ENCODE data around the gene B2M.
"Not testable (repeated sequence)": the region's sequence is repeated elsewhere in the genome, so short reads cannot be mapped to it uniquely, and the experiment has no call there.

Gene B2M

GRCh38 chr15:44711096-44711742 is at the start of gene B2M, which contains the start of gene PATL2:
Gene B2M, plus strand, starts transcription at chr15:44711517. Its CDS starts 30 bp downstream, at chr15:44711547.
Gene PATL2, minus strand, starts transcription at chr15:44711323. Its CDS starts 34,833 bp downstream, at chr15:44676490.
- DNase-seq = peak; percentile 94 to 96

GRCh38 chr15:44661576-44661975 is 49.7 kb upstream of the B2M start:
- DNase-seq = no peak

DNA sequence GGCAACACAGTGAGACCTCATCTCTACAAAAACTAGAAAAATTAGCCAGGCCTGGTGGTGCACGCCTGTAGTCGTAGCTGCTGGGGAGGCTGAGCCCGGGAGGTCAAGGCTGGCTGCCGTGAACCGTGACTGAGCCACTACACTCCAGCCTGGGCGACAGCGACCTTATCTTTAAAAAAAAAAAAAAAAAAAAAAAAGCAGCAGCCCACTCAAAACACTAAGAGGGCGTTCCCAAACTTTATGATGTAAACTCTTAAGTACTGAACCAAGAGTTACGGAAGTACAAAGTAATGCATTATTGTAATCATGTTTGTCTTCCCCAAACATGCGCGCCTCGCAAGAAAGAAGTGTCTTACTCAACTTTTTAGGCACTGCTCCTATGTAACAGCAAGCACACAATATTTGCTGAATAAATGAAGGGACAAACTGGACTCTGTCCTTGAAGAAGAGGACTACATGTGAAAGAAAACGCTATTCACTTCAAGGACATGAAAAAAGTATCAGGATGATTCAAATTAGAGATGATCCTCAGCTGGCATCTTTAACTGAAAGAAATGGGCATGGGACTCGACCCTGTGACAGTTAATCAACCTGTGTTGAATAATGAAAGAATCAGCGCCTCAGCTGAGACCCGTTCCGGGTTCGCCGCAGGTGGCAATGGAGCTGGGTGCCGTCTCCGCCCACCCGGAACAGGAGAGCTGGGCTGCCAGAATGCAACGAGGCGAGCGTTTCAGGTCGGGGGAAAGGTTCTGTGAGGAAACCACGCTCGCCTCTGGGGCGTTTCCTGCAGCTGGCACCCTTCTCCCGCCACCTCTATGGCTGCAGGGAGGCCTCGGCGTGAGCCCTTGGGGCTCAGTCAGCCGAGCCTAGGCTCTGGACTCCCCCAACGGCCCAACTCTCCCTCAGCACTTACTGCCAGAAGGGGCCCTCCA is 48.6 kb upstream of the B2M start:
- peak; percentile 78 to 84 for DNase-seq

DNA sequence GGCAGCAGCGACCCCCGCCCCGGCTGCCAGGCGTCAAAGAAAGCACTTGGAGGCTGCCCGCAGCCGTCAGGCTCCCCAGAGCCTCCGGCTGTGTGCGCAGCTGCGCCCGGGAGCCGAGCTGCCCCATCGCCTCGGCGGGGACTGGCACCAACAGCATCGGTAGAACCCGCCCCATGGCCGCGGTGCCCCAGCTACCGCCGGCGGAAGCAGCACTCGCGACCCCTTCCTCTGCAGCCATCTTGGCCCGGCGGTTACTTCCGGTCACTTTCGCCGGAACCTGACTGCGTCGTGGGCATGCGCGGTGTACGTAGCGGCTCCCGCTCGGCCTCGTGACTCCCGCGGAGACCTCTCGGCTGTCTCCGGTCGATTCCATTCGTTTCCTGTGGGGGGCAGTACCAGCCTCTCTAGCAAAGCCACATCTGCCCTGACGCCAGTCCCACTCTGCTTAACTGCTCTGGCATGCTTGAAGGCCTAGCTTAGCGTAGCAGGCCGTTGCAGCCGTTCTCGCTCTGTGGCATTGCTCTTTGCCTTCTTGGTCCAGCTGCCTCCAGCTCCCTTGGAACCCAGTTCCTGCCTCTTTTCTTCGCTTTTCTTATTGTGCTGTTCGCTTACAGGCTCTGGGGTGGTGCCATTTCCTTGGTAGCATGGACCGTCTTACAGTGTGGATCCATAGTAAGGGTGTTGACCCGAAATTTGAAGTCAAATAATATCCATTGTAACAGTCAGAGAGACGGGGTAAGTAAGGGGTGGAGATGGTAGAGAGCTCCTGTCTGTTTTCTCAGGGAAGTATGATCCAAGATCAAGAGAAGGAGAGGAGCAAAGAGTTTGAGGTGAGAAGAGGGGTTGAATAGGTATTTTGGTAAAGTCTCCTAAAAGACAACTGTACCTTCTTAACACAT is 47.7 kb upstream of the B2M start, which contains the start of gene SPG11:
TSS of gene SPG11 (minus strand) at position 253 of the 899 bp plus-strand sequence. CDS start at position 238, 15 bp downstream.
- peak; percentile 98 to 99 for DNase-seq

DNA sequence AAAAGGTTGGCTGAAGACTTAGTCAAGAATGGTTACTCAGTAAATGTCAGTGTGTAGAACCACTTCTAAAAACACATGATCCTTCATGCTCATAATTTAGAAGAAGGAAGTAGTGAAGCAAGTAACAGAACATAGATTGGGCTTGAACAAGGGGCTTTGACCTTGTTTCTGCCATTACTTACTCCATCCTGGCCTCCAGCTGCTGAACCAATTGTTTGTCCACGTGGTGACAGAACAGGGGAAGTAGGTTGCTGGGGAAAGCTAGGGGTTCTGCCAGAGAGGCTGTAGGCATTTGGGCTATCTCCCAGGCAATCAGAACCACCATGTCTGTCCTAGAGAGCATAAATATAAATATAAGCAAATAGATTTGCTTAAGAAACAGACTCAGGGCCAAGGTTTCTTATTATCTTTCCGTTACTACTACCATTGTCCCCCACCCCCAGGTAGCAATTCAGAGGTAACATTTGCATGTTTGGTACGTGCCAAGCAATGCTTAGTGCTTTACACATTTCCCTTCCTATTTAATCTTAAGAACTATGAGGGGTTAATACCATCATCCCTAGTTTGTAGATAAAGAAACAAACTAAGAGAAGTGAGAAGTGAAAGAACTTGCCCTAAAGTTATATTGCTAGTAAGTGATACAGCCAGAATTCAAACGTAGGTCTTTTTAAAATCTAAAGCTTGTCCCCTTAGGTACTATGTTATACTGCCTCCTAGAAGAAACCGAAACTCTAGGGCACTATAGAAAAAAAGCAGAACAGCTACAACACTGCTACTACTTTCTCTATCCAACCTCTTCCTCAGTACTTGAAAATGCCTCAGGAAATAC is 44.9 kb upstream of the B2M start:
- no peak for DNase-seq

DNA sequence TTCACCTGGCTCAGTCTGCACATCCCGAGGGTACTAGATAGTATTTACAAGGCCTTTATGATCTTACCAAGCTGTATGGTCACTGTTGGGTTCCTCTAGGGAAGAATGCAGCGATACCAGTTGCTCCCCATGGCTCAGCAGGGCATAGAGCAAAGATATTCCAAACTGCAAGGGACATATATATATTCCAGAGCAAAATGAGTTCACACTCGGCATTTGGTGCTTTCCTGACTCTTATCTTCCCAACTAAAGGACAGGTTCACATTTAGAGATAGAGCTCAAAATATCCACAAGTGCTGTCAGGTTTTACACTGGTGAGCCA is 44.3 kb upstream of the B2M start:
- DNase-seq = no peak

DNA sequence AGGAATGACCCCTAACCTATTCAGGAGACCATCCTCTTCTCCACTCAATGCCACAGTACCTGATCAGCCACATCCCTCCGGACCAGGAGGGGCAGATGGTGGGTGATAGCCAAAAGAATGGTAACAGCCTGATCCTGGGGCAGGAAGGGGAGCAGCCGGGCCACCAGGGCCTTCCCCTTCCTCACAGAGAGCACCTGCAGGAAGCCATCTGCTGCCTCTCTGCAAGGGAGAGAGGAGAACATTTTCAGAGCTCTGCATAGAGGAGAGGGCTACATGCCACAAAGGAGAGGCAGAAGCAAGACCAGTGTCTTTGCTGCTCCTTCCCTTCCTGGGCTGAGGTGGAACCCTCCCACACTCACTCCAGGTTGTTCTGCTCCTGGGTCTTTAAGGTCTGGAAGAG is 42.4 kb upstream of the B2M start:
- DNase-seq = no peak

GRCh38 chr15:44670087-44670950 is 41.0 kb upstream of the B2M start:
- no peak for DNase-seq

GRCh38 chr15:44673639-44674038 is 37.7 kb upstream of the B2M start:
- no peak for DNase-seq

GRCh38 chr15:44675911-44676310 is 35.4 kb upstream of the B2M start:
- no peak for DNase-seq

GRCh38 chr15:44676676-44677075 is 34.6 kb upstream of the B2M start:
- peak; percentile 49 to 61 for DNase-seq

DNA sequence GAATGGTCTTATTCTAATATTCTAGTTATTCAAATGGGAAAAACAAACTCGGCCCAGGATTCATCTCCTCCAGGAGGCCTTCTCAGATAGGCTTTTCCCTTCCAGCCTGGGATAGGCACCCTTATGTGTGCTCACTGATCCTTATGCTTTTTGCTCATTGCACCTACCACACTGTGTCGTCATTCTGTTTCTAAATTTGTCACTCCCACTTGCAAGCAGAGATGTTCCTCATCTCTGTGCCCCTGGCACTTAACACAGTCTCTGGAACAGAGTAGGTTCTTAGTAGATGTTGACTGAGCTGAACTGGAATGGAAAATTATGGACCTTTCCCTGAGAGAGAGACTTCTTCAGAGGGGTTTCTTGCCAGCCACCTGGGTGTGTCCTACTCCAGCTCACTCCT is 29.1 kb upstream of the B2M start:
- no peak for DNase-seq

GRCh38 chr15:44682809-44683682 is 28.3 kb upstream of the B2M start:
- peak; percentile 78 to 82 for DNase-seq

DNA sequence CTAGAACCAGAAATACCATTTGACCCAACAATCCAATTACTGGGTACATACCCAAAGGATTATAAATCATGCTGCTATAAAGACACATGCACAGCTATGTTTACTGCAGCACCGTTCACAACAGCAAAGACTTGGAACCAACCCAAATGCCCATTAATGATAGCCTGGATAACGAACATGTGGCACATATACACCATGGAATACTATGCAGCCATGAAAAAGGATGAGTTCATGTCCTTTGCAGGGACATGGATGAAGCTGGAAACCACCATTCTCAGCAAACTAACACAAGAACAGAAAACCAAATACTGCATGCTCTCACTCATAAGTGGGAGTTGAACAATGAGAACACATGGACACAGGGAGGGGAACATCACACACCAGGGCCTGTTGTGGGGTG is 22.0 kb upstream of the B2M start:
- DNase-seq = not testable (repeated sequence)

DNA sequence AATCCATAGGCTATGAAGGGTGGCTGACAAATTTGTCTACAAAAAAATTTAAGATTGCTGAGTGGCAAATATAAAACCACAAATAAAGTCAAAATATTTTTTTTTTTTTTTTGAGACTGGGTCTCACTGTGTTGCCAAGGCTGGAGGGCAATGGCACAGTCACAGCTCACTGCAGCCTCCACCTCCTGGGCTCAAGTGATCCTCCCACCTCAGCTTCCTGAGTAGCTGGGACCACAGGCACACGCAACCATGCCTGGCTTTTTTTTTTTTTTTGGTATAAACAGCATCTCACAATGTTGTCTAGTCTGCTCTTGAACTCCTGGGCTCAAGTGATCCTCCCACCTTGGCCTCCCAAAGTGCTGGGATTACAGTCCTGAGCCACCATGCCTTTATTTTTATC is 21.1 kb upstream of the B2M start:
- DNase-seq = not testable (repeated sequence)

- DNase-seq = no peak
Observed at GRCh38 chr15:44692659-44693058, 18.7 kb upstream of the B2M start.

DNA sequence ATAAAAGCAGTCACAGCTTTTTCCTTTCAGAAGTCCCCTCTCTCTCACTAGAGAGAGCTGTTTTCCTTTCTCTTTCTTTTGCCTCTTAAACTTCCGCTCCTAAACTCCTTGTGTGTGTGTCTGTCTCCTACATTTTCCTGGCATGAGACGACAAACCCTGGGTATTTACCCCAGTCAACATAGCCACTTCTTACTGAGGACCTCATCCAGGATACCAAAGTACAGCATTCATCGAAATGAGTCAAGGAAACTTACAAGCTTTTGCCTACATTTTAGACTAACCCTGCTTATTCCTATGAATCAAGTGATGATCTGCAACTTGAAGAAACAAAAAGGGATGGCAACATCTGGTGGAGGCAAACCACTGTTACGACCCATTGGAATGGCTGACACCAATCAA is 16.9 kb upstream of the B2M start:
- DNase-seq = no peak

DNA sequence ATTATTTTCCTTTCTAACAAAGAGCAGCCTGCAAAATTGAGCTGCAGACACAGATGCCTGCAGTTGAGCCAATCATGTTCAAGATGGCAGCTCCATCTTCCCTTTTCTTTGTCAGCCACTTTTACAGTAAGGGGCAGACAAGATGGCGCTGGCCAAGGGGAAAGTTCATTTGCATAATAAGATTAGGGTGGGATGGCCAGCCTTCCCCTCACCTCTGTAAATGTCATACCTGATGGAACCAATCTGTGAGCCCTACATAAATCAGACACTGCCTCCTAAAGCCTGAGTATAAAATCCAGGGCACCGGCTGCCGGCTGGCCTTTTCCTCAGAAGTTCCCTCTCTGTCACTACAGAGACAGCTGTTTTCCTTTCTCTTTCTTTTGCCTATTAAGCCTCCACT is 16.0 kb upstream of the B2M start:
- DNase-seq = no peak

DNA sequence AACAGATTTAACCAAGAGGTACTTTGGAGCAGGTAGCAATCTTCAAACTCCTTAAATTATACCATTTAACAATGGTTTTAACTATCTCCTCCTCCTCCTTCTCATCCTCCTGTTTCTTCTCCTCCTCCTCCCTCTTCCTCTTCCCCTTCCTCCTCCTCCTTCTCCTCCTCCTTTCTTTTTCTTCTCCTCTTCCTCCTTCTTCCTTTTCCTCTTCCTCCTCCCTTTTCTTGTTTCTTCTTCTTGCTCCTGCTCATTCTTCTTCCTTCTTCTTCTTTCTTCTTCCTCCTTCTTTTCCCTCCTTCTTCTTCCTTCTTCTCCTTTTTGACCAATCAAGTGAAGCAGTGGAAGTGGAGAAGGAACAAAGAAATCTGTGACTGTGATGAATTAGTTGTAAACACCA is 14.3 kb upstream of the B2M start:
- DNase-seq = no peak

- DNase-seq = no peak
Observed at GRCh38 chr15:44698641-44699040, 12.7 kb upstream of the B2M start.

Data from activated CD4-positive, alpha-beta T cell treated with anti-CD3 and anti-CD28 coated beads, Interleukin-2, amount 50 U/mL, for 48 hours (primary cell).